Astrocyte of the hippocampus (primary cell): ENCODE results near the gene DUSP19.
"Not testable (repeated sequence)": the region's sequence is repeated elsewhere in the genome, so short reads cannot be mapped to it uniquely, and the experiment has no call there.

Experiments used
- DNase-seq: peaks from one replicate; pipeline ENCODE4 v3.0.0; 2011; ENCODE audit warnings: low read depth, low spot score

Gene DUSP19, protein sequence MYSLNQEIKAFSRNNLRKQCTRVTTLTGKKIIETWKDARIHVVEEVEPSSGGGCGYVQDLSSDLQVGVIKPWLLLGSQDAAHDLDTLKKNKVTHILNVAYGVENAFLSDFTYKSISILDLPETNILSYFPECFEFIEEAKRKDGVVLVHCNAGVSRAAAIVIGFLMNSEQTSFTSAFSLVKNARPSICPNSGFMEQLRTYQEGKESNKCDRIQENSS

DNA sequence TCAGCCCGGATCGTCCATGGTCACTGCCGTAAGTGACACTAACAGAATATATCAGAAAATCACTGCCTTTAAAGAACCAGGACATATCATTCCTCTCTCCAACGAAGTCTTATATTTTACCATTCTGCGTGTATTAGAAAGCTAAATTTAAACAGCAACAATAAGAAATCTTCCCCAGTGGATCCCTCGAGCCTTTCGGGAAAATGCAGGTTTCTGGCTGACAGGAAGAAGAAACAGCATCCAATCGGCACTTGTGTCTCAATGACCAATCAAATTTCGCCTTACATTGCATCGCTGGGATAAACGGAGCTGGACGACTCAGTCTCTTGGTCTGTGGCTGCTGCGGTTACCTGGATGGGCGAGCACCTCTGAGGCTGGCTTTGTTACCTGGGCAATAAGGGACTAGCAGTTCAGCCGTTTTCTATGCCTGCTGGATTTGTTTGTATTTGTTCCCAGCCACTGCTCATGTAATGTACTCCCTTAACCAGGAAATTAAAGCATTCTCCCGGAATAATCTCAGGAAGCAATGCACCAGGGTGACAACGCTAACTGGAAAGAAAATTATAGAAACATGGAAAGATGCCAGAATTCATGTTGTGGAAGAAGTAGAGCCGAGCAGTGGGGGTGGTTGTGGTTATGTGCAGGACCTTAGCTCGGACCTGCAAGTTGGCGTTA, at the start of gene DUSP19:
Gene DUSP19 (plus strand): TSS at position 284 of the 675 bp plus-strand sequence. CDS start 187 bp downstream, at position 471.
- DNase-seq = peak; percentile 96

DNA sequence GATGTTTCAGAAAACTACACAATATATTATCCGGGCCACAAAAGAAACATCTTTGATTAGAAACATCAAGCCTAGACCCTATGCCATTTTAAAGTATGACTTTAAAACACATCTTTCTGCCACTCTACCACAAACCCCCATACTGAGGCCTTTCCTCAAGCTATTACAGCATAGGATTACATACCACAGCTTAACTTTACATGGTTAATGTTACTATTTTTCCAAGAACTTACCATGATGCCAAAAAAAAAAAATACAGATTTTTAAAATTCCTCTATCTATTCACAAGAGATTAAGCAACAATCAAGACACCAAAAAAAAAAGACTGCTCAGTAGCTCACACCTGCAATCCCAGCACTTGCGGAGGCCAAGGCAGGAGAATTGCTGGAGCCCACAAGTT, 49.3 kb upstream of the DUSP19 start:
- no peak for DNase-seq

DNA sequence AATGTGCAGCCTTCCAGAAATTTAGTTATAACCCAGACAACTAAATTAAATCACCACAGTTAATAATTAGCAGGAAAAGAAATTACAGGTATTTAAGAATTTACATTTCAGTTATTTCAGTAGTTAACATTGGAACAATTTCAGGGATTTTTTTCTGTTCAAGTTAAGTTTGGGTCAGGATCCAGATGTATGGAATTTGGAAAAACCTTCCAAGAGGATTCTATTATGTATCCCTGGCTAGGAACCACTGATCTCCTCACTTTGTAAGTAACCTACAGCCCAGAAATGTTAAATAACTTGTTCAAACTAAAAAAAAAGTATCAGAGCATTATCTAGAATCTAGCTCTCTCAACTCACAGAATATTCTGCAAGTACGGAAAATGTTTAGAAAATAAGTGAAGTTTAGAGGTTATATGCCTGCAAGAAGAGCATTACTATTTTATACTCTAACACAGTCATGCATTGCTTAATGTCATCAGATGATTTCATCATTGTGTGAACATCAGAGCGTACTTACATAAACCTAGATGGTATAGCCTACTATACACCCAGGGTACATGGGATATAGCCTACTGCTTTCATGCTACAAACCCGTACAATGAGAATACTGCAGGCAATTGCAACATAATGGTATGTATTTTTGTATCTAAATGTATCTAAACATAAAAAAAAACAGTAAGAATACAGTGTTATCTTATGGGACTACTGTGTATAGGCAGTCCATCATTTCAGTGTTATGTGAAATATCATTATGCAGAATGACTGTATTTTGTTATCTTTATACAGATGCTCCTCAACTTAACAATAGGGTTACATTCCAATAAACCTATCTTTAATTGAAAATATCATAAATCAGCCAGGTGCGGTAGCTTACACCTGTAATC, 46.4 kb upstream of the DUSP19 start:
- DNase-seq = no peak

DNA sequence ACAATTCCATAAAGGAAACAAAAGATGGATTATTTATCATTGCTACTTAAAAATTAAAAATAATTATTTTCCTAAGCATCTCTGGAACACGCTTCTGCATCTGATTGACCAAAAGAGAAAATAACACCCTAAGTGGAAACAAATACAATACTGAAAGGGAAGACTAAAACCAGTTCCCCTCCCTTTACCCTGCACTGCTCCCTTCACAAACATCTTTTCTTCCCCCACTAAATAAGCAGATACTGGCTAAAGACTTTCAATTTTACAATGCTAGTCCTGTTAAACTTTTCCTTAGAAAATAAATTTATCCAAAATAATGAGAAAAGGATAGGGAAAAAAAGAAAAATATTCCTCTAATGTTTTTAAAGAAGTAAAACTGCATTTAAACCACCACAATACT, 44.6 kb upstream of the DUSP19 start:
- no peak for DNase-seq

DNA sequence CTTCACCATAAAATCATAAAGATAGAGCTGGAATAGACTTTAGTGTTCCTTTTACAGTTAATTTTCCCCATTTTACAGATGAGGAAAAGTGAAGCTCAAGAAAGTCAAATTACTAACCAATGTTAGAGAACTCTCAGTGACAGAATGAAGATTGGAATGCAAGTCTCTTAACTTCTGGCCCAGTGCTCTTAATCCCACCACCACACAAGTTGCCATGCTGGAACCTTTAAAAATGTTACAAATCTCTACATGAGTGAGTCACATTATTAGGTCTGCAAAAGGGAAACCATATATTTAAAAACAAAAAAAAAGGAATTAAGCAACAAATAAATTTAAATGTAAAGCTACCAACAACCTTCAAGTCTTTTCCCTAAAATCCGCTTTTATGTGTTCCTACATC, 43.7 kb upstream of the DUSP19 start:
- DNase-seq = peak; percentile 62

DNA sequence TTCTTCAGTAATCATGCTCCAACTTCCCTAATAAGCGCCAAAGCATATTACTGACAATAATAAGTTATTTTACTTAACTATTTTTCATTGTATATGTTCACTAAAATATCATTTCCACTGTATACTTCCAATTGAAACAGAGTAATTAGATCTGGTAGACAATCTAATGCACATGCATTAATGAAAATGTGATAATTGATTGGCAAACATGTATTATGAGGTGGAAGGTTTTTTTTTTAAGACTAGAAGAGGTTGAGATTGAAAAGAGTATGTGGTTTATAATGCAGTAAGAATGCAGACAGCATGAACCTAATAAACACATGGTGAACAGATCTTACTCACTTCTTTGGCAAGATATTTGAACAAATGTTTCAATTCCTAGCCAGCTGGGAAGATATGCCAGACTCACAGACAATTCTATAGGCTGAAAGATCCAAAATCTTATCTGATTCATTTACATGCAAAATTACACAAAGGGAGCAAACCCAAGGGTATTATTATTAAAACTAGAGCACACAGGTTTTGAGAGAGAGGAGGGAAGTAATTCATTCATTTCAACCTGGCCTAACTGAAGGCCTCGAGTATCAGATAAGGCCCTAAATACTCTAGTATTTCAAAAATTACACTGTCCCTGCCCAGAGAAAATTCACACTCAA, 43.1 kb upstream of the DUSP19 start:
- peak; percentile 56 for DNase-seq

DNA sequence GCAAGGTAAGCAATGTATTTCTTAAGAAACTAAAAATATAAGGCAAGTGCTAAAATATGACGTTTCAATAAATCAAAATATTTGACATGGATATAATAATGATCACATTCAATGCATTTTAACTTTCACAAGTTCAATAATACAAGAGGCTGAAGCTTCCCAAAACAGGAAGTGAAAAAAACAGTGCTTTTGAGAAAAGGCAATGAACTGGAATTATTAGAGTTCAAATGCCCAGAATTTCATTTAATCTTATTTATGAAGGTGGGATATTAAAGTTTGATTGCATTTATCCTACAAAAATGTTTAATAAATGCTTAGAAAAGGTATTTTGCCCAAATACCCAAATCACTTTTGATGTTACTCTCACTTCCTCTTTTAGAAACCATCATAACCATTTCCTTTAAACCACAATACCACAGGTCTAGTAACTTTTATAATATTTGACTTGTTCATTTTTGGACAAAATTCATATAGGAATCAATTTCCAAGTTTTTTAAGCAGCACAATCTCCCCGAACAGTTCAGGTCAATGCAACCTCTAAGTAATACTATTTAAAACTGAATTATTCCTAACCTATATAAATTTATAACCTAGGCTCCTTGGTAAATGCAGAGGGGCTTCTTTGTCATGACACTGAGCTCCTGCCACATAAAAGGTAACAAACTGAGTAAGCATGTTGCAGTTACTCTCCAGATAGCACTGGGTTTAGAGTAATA, 42.4 kb upstream of the DUSP19 start:
- DNase-seq = no peak

DNA sequence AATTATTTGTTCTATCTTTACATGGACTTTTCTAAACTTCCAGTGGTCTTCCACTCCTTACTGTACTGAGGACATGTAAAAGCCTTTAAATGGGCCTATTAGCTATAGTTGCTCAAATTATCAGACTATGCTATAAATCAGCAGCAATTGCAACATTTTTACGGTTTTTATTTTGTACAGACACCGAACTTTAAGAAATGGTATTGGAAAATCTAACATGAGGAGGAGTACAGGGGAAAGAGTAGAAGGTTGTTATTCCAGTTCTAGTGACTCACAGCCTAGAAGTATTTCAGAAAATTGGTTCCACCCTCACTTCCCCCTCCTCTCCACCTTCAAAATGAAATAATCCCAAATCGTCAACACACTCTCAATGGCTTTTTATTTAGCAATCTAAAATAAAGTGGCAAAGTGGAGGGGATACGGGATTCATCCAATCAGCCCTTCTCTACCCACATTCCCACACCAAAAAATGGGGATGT, 41.4 kb upstream of the DUSP19 start:
- no peak for DNase-seq

DNA sequence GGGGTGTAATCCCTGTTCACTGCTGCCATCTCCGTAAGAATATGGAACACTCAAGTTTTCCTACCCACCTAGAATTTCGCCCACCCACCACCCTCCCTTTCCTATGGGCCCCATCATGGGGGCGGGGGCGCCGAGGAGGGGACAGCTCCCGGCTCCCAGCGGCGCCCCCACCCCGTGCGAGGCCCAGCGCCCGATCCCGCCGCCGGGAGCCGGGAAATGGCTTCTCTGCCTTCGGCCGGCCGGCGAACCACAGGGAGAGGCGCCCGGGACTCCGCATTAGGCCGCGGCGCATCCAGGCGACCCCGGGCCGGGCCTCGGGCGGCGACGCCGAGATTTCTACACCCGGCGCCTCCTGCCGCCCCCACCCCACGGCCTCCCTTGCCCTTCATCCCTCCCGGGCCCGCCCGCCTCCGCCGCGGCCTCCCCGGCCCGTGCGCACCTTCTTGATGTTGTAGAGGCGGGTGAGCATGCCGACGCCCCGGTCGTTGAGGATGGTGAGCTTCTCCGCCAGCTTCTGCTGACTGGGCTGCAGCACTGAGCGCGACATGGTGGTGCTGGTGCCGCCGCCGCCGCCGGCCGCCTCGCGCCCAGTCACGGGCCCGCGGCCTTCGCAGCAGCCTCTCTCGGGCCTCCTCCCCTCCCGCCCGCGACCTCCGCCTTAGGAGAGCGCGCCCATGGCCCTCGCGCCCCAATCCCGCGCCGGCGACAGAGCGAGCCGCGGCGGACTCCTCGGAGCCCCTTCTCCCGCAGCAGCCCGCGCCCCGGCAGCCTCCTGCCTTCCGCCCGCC, 40.8 kb upstream of the DUSP19 start:
- peak; percentile 69 for DNase-seq

DNA sequence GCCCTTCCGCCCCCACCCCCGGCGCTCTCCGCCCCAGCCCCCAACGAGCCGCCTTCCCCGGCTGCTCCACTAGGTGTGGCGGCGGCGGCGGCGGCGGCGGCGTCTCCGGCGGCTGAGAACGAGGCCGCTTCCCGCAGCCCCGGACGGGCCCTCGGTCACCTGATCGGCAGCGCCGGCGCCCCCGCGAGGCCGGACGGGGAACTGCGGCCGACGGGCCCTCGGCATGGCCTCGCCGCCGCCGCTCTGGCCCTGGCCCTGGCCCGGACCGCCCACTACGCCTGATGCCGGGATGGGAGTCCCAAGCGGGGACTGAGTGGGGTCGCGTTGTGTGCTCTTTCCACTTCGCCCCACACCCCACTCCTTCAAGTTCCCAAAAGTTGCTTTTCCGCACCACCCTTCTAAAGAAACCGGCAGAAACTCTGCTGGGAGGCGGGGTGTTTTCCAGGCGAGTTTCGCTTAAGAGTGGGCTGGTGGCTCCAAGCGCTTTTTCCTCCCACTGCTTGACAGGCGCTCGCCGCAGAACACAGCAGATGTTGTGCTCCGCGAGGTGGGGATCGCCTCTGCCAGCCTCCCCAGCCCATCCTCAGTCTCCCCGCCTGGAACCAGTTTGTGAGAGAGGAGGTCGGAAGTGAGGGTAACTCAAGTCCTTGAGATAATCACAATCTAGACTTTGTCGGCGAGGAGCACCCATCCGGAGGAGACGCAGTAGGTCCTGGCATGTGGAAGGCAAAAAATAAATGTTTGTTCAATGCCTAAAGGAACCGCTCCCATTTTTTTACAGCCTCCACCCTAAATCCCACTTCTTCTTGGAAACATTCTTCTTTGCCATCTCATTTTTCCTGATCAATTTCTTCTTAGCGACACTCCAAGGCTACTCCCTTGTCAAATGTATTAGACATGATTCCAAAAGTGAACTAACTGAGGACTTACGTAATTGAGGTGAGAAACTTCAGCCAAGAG, 39.9 kb upstream of the DUSP19 start, which contains the start of gene NCKAP1:
Gene NCKAP1 (minus strand): TSS at position 117 of the 960 bp plus-strand sequence. CDS start 358 bp downstream, outside the sequence.
- DNase-seq = peak; percentile 98

DNA sequence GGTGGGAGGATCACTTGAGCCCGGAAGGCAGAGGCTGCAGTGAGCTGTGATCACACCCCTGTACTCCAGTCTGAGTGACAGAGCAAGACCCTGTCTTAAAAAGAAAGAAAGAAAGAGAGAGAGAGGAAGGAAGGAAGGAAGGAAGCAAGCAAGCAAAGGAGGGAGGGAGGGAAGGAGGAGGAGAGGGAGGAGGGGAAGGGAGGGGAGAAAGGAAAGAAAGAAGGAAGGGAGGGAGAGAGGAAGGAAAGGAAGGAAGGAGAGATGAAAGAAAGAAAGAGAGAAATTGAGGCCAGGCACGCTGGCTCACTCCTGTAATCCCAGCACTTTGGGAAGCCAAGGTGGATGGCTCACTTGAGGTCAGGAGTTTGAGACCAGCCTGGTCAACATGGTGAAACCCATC, 37.9 kb upstream of the DUSP19 start:
- no peak for DNase-seq

DNA sequence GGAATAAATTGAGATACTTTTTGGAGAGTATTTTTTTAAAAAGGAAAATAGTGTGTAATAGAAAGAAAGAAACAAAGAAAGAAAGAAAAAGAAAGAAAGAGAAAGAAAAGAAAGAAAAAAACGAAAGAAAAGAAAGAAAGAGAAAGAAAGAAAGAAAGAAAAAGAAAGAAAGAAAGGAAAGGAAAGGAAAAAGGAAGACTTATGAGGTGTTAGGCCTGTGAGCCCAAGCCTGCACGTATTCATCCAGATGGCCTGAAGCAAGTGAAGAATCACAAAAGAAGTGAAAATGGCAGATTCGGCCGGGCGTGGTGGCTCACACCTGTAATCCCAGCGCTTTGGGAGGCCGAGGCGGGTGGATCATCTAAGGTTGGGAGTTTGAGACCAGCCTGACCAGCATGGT, 35.0 kb upstream of the DUSP19 start:
- DNase-seq = not testable (repeated sequence)

DNA sequence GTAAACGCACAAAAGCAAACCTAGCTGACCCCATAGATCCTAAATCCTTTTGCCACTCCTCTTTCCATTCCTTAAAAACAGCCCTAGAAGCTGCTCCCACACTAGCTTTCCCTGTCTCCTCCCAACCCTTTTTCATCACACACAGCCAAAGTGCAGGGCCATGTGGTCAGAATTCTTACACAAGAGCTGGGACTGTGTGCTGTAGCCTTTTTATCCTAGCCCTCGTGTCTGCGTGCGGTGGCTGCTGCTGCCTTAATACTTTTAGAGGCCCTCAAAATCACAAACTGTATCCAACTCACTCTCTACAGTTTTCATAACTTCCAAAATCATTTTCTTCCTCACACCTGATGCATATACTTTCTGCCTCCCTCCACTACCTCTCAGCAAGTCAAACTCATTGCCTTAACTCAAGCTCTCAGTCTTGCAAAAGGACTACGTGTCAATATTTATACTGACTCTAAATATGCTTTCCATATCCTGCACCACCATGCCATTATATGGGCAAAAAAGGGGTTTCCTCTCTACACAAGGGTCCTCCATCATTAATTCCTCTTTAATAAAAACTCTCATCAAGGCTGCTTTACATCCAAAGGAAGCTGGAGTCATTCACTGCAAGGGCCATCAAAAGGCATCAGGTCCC, 30.9 kb upstream of the DUSP19 start:
- DNase-seq = not testable (repeated sequence)

DNA sequence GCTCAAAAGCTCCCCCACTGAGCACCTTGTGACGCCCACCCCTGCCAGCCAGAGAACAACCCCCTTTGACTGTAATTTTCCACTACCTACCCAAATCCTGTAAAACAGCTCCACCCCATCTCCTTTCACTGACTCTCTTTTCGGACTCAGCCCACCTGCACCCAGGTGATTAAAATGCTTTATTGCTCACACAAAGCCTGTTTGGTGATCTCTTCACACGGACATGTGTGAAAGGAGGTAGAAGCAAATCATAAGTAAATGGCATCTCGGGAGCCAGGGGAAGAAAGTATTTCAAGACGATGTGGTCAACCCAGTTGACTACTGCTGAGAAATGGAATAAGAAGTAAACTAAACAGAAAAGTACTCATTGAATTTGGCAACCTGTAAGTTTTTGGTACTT, 29.1 kb upstream of the DUSP19 start:
- no peak for DNase-seq

DNA sequence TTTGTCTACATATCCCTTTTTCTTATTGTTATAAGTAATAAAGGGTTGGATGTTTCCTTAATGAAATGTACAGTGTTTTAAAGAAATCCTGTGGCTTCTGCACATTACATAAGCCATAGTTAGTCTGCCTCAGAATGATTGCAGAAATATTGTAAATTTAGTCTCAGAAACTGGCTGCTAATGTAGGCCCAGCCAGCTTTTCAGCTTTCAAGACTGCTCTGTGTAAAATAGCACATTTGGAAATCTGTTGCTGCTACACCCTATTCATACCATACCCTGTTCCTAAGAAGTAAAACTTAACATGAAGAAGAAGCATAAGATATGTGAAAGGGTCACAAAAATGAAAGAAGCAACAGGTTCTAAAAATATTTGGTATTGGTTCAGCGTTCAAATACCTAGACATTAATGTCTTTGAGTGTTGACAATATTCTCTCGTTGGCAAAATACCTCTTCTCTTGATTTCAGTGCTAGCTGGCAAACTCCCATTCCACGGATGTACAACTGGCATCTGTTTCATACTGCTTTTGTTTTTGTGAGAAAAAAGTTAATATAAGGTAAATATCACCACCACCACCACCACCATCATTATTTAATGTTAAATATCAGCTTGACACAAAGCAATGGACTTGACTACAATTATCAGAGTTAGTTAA, 21.1 kb upstream of the DUSP19 start:
- DNase-seq = no peak

DNA sequence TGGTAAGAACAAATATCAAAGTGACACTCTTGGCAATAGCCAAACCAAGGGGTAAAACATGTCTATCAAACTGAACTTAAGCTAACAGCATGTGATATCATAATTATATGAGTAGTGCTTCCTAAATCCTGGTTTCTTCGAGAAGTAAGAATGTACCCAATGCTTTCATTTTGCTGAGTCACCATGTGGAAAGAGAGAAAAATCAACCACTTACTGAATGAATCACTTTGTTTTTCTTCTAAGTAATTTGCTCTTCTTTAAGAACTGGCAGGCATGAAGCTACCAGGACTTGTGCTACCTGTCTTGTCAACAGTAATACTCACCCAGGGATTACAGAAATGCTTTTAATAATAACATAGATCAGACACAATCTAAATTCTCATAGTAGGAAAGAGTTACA, 19.0 kb upstream of the DUSP19 start:
- DNase-seq = peak; percentile 78

DNA sequence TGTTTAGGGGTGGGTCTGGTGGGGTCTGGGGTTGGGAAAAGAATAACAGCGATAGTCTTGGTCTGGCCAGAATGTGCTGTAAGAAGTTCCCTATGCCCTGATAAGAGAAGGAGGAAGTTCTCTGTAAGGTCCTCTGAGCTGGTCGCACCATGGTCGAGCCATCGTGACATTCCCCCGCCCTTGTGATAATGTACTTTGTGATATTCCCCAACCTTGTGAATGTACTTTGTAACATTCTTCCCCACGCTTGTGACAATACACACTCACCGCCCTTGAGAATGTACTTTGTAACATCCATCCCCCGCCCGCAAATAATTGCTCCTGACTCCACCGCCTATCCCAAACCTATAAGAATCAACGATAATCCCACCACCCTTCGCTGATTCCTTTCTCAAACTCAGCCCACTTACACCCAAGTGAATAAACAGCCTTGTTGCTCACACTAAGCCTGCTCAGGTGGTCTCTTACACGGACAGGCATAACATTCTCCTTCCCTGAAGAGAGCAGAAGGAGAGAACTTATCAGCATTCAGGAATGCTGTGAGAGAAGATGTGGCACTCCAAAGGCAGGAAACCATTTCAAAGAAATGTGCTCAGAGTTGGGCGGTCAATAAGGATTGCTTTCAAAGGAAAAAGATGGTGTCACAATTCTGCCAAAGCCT, 17.8 kb upstream of the DUSP19 start:
- DNase-seq = no peak
